Stimulated activated CD4-positive, alpha-beta T cell treated with anti-CD3 and anti-CD28 coated beads, Interleukin-4, amount 100 ng/mL, for 24 hours (primary cell): ENCODE data around the gene CERK.
"Not testable (repeated sequence)": the region's sequence is repeated elsewhere in the genome, so short reads cannot be mapped to it uniquely, and the experiment has no call there.

Experiments
- DNase-seq: peaks from one replicate; pipeline ENCODE4 v3.0.0-alpha.2; 2020

The CERK gene

GRCh38 chr22:46659791-46660186 lies 78.3 kb downstream of the CERK start:
- no peak for DNase-seq

DNA sequence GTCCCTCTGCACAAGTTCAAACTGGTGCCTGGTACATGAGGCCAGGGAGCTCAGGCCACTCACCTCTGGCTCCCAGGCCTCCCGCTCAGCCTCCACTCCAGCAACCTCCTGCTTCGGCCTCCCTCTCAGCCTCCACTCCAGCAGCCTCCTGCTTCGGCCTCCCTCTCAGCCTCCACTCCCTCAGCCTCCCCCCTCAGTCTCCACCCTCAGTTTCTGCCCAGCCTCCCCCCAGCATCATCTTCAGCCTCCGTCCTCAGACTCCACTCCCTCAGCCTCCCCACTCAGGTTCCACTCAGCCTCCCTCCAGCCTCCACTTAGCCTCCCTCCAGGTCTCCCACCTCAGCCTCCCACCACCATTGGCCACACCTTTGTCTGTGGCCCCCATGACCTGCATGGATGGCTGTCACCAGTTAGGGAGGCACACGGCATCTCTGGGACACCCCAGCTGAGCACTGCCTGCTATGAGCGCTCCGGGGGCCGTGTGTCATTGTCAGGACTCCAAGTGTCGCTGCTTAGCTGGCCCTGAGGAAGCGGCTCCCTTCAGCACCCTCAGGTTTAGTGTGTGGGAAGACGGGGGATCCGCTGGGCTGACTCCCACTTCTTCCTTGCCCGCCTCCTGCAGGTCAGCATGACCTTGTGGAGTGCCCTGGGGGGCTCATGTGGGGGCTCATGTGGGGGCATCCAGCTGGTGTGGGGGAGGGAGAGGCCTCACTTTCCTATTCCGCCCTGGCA lies 78.8 kb downstream of the CERK start:
- no peak for DNase-seq

DNA sequence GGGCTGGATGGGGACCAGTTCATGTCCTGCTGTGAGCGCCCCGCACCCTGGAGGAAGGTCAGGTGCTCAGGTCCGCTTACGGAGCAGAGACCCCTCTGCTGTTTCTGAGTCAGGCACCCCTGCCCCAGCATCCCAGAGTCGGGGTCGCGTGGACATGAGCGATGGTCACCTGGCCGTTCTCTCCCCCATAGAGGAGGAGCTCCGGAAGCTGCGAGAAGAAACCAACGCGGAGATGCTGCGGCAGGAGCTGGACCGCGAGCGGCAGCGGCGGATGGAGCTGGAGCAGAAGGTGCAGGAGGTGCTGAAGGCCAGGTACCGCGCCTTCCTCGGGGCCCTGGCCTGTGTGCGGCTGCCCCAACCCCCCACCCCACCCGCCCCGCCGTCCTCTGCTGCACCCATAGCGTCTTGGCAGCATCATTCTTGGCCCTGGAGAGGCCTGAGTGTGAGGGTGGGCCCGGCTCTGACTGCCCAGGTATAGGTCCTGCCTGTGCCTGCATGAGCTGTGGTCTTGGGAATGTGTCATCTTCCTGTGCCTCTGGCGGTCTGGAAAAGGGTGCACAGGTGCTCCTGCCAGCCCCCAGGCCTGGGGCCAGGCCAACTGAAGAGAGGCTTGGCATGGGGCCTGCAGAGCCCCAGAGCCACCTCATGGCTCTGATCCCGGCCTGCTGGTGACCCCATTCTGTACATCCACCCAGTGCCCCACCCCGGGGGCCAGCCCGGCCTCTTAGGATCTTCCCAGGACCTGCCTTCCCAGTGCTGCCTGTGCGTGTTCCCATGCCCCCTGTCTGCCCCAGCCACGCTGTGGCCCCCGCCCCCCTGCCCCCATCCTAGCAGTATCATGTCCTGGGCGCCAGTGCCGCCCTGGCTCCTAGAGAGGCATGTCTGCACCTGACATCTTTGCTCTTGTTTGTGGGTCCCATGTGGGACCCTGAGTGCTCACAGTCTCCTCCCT lies 79.8 kb downstream of the CERK start:
- no peak for DNase-seq

GRCh38 chr22:46657655-46657953 lies 80.4 kb downstream of the CERK start:
- no peak for DNase-seq

GRCh38 chr22:46656856-46657654 lies 81.0 kb downstream of the CERK start:
- DNase-seq = no peak

DNA sequence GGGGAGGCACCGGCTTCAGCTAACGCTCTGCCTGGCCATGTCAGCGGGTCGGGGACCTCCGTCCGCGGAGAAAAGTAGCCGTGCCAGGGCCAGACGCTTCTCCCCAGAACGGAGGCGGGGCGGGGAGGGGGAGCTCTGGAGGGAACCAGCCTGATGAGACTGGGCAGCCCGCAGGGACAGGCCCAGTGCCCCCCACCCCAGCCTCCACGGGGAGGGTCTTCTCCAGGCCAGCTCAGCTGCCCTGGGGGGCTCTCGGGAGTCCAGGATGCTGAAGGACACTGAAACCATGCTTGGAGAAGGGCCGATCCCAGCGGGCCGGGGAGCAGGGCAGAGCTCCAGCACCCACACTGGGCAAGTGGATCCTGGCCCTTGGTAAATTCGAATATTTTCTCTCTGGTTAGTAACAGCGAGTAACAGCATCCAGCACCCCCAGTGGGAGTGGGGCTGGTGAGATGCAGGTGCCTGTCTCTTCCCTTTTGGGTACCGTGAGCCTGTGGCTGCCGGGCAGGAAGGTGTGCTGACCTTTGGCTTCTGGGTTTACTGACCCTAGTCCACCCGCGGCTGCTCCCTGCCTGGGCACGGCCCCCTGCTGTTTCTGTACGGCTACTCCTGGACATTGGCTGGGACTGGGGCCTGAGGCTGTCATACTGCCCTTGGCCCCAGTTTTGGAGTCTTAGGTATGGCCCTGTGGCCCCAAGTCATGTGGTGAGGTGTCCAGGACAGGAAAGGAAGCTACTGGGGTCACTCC lies 82.0 kb downstream of the CERK start:
- DNase-seq = no peak

GRCh38 chr22:46654927-46655595 lies 83.0 kb downstream of the CERK start:
- DNase-seq = no peak

DNA sequence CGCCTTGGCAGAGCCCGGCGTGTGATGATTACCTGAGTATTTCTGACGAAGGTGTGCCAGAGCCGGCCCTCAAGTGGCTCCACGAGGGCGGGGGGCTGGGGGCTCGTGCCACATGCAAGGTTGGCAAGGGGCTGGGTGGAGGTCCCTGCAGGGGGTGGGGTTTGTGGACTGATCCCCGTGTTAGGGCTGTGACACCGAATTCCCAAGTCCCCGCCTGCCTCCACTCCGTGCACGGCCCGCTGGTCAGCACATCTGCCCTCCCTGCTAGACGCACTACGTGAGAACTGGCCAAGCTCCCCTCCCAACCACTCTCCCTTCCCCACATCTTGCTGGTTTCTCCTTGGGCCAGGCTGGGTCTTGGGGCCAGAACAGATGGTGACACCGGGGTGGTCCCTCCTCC lies 83.6 kb downstream of the CERK start:
- DNase-seq = no peak

DNA sequence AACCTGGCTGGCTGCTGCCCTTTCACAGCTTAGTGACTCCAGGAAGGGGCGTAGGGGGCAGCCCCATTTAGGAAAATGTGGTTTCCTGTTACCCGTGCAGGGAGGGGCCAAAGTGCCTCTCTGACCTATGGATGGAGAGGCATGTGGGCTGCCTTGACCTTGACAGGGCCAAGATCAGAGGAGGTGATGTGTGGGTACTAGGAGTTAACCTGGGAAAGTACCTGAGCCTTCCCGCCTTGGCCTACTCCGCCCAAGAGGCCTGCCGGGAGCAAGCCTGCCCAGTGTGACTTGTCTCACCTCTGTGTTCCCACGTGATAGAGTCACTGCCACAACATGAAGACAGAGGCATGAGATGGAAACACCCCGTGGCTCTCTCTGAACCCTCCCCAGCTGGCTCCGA lies 84.5 kb downstream of the CERK start:
- DNase-seq = peak; percentile 12

DNA sequence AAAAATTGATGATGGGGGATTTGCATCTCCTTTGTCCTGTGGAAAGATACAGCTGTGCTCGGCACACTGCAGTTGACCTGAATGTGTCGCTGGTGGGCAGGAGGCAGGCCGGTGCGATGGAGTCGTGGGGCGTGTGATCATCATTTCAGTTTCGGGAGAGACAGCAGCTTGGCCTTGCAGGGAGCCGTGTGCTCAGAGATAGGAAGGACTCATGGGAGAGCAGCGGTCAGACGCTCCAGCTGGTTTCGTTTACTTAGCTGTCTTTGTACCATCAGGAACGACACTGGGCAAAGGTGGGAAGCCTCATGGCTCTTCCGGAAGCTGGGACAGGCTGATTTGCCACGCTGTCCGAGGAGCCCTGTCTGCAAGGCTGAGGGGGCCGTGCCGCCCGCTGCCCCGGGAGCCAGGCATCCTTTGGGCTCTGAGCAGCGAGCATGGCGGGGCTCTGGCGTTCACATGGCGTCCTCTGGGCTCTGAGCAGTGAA lies 85.2 kb downstream of the CERK start:
- no peak for DNase-seq

- DNase-seq = no peak
Measured at GRCh38 chr22:46652081-46652846, 85.8 kb downstream of the CERK start.

DNA sequence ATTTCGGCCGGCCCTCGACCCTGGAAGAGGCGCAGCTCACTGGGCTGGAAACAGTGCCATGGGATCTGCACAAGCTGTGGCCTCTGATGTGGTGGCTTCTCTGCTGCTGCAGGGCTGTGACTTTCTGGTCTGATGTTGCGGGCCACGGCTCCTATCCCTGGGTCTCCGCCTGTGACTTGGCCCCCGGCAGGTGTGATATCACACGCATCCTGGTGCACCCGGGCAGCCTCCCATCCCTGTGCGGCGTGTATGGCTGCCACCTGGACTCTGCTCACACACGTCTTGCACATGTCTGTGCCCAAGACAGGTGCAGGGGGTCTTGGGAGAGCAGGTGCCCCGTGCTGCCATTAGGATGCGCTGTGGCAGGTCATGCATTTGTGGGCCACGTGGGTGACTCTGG lies 86.7 kb downstream of the CERK start:
- no peak for DNase-seq

DNA sequence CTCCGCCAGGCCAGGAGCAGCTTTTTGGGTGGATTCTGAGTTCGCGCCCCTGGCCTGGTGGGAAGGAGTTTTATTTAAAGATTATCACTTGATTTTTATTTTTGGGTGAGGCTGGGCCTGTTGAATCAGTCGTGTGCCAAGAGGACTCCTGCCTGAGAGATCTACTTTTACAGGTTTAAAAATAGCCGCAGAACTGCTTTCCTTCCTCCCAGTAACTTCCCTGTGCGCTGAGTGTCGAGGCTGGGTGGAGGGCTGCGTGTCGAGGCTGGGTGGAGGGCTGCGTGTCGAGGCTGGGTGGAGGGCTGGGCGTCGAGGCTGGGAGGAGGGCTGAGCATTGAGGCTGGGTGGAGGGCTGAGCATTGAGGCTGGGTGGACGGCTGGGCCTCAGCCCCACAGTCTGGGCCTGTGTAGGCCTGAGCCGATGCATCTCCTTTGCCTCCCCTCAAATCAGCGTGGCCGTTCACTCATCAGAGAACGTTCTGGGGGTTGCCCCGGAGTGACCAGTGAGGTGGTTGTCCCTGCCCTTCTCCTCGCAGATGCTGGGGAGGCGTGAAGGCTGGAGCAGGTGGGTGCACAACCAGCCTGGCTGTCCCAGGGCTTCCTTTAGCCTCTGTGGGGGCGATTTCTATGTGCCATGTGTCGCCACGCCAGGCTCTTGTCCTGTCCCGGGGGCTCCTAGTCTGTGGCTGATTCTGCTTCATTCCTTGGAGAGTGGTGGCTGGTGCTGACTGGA lies 87.8 kb downstream of the CERK start:
- no peak for DNase-seq

DNA sequence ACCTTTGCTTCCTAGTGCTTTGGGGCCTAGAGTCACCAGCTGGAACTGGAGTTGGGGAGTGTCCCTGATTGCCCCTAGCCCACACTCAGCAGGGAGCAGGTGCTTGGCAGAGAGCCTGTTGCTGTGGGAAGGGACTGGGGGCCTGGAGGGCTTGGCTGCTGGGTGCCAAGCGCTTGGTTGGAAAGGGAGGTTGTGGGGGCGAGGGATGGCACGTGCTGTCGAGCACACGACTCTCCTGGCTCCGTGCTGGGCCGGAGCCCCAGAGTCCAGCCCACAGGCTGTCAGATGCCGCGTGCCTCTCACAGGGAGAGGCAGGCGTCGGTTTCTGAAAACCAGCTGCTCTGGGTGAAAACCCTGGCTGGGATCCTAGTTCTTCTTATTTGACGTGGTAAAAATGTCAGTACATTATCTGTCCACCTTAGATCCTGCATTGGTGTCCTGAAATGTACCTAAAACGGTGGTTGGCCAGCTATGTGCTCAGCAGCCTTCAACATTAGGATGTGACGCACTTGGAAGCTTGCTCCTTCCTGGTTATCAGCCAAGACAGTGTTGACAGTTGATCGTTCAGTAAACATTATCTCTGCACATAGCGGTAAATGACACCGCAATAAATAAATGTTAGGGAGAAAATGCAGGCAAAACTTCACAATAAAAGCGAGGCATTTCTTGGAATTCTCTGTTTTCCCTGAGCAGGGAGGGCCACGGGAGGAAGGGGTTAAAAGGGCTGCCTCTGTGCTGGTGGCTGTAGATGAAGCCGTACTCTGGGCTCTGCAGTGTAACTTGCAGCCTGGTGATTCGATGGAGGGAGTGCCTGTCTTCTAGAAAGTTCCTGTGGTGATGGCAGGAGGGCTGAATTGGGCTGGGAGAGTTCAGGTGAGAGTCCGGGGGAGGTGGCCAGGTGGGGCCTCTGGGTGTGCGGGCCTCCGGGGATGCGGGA lies 88.6 kb downstream of the CERK start:
- no peak for DNase-seq

DNA sequence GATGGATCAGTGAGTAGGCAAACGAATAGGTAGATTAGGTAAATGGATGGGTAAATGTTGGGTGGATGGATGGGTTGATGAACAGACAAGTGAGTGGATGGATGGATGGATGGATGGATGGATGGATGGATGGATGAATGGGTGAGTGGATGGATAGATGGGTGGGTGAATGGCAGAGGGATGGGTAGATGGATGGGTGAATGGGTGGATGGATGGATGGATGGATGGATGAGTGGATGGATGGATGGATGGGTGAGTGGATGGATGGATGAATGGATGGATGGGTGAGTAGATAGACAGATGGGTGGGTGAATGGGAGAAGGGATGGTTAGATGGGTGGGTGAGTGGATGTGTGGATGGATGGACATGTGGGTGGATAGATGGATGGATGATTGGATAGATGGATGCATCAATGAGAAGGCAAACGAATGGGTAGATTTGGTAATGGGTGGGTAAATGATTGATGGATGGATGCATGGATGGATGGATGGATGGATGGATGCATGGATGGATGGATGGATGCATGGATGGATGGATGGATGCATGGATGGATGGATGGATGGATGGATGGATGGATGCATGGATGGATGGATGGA lies 89.7 kb downstream of the CERK start:
- DNase-seq = not testable (repeated sequence)

- DNase-seq = no peak
Measured at GRCh38 chr22:46646531-46647215, 91.4 kb downstream of the CERK start.

DNA sequence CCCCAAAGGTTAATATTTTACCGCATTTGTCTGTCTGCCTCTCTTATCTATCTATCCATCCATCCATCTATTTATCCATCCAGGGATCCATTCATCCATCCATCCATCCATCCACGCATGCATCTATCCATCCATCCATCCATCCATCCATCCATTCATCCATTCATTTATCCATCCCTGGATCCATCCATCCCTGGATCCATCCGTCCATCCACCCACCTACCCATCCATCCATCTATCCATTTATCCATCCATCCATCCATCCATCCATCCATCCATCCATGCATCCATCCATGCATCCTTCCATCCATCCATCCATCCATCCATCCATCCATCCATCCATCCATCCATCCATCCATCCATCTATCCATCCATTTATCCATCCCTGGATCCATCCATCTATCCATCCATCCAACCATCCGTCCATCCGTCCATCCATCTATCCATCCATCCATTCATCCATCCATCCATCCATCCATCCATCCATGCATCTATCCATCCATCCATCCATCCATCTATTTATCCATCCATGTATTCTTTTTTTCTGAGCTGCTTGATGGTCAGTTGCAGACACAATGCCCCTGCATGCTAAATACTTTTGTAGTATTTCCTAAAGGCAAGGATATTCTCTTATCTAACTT lies 95.1 kb downstream of the CERK start:
- not testable (repeated sequence) for DNase-seq

DNA sequence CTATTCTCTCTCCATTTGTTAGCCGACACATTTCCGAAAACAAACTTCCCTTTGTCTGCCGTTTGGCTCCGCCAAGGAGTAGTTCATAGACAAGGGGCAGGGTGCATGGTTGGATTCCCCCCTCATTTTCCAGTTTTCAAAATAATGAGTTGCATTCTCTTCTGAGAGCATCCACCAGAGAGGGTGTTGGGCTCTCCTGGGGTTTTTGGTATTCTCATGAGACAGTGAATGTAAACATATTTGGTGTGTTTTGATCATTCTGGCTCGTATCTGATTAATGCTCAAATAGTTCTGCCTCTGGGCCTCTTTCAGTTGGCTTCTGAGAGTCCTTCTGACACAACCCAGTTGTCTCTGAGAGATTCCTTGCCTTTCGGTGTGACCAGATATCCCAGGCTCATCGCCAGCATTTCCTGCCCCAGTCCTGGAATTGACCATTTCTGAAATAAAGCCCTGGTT lies 96.2 kb downstream of the CERK start:
- no peak for DNase-seq
